ENCODE measurements around the gene BEND4.

- TF ChIP-seq CTCF (IDR thresholded peaks at IDR 0.05; ENCODE audit: low read length) (no peak), EZH2 (optimal IDR thresholded peaks at IDR 0.05; ENCODE audit: low read depth, low read length) (no peak)
These were observed 29.3 kb downstream of the BEND4 start for GRCh38 chr4:42123071-42123644.

Measured in MM.1S (cell line).